Mesendoderm (in vitro differentiated cells): ENCODE measurements around the gene PYGL.
A peak's percentile ranks its signal among the peaks of the same experiment; 100 is the strongest.
"Not testable (repeated sequence)": the region's sequence is repeated elsewhere in the genome, so short reads cannot be mapped to it uniquely, and the experiment has no call there.

Experiments
- DNase-seq: peaks from one replicate; pipeline ENCODE4 v3.0.0; 2013
- H2AK5ac ChIP-seq: 2 replicates; pipeline ENCODE4 v1.6.1; 2013; ENCODE audit warnings: low read length, inconsistent platforms
- H2BK120ac ChIP-seq: 2 replicates; pipeline ENCODE4 v1.6.1; 2013; ENCODE audit warnings: low read depth, mild to moderate bottlenecking, low read length, moderate library complexity, mixed read lengths
- H2BK15ac ChIP-seq: replicated peaks from 2 replicates; pipeline ENCODE4 v1.6.1; 2013; ENCODE audit warnings: low read depth, mild to moderate bottlenecking, moderate library complexity
- H2BK5ac ChIP-seq: 2 replicates; pipeline ENCODE4 v1.6.1; 2013; ENCODE audit warnings: low read length, inconsistent platforms
- H3K18ac ChIP-seq: 2 replicates; pipeline ENCODE4 v1.6.1; 2013; ENCODE audit warnings: mild to moderate bottlenecking, low read length, mixed read lengths
- H3K23ac ChIP-seq: one replicate; pipeline ENCODE4 v1.6.1; 2013; ENCODE audit warnings: low read length
- H3K27ac ChIP-seq: 2 replicates; pipeline ENCODE4 v1.5.1; 2013; ENCODE audit warnings: low read depth, mild to moderate bottlenecking, inconsistent platforms, low read length, moderate library complexity
- H3K27me3 ChIP-seq: 2 replicates; pipeline ENCODE4 v1.6.1; 2013; ENCODE audit warnings: low read length, control low read depth, mild to moderate bottlenecking, inconsistent platforms; ENCODE audit not compliant: insufficient read depth, poor library complexity
- H3K36me3 ChIP-seq: 2 replicates; pipeline ENCODE4 v1.6.1; 2013; ENCODE audit warnings: low read length, inconsistent platforms; ENCODE audit not compliant: control insufficient read depth, insufficient read depth
- H3K4ac ChIP-seq: one replicate; pipeline ENCODE4 v1.6.1; 2013; ENCODE audit warnings: low read depth, mild to moderate bottlenecking, low read length, moderate library complexity
- H3K4me1 ChIP-seq: 2 replicates; pipeline ENCODE4 v1.6.1; 2013; ENCODE audit warnings: low read depth, low read length, inconsistent platforms; ENCODE audit not compliant: control insufficient read depth
- H3K4me2 ChIP-seq: 2 replicates; pipeline ENCODE4 v1.6.1; 2013; ENCODE audit warnings: low read length
- H3K4me3 ChIP-seq: 2 replicates; pipeline ENCODE4 v1.5.1; 2013; ENCODE audit warnings: mild to moderate bottlenecking, low read length
- H3K56ac ChIP-seq: one replicate; pipeline ENCODE4 v1.6.1; 2013; ENCODE audit warnings: low read length
- H3K79me1 ChIP-seq: 2 replicates; pipeline ENCODE4 v1.6.1; 2013; ENCODE audit warnings: low read length, inconsistent platforms
- H3K79me2 ChIP-seq: 2 replicates; pipeline ENCODE4 v1.6.1; 2013; ENCODE audit warnings: mild to moderate bottlenecking, low read length; ENCODE audit not compliant: control insufficient read depth, insufficient read depth
- H3K9ac ChIP-seq: 2 replicates; pipeline ENCODE4 v1.6.1; 2013; ENCODE audit warnings: low read length, inconsistent platforms
- H4K5ac ChIP-seq: one replicate; pipeline ENCODE4 v1.6.1; 2013; ENCODE audit warnings: low read length
- H4K8ac ChIP-seq: one replicate; pipeline ENCODE4 v1.6.1; 2013; ENCODE audit warnings: low read depth, mild to moderate bottlenecking, control low read depth, low read length, moderate library complexity
- whole genome bisulfite sequencing: extraction: QIAGEN DNeasy Blood & Tissue Kit; methylation state at CpG from one replicate; pipeline ENCODE4 v1.1.7; 2013; ENCODE audit warnings: low lambda C conversion rate, missing lambda C conversion rate; ENCODE audit not compliant: insufficient coverage; ENCODE audit errors: extremely low coverage; 5-methylcytosine and 5-hydroxymethylcytosine counted together

The PYGL gene

GRCh38 chr14:50961605-50962221 is 17.4 kb upstream of the PYGL start:
- Histone ChIP-seq H2BK15ac (no peak overlapping the region), H3K36me3 (no peaks in the 10 kb centered on the region), H3K27me3 (no peaks in the 10 kb centered on the region), H2AK5ac (no peak overlapping the region), H4K8ac (no peak overlapping the region), H3K4ac (no peak overlapping the region), H3K56ac (no peak overlapping the region), H4K5ac (no peak overlapping the region), H3K18ac (no peak overlapping the region), H3K27ac (no peak overlapping the region), H3K23ac (no peak overlapping the region), H3K79me1 (no peaks in the 10 kb centered on the region), H2BK120ac (no peak overlapping the region), H3K9ac (no peak overlapping the region), H3K4me1 (no peaks in the 10 kb centered on the region), H3K4me3 (no peak overlapping the region), H3K4me2 (no peak overlapping the region), H2BK5ac (no peak overlapping the region), H3K79me2 (no peaks in the 10 kb centered on the region)
- WGBS, result no CpG with 5 or more reads among the region's 2 CpGs
- no peak for DNase-seq

GRCh38 chr14:50957296-50957695 is 13.0 kb upstream of the PYGL start:
- H4K8ac ChIP-seq, result no peak overlapping the region
- no peaks in the 10 kb centered on the region for H3K79me2 ChIP-seq
- H3K56ac ChIP-seq, result no peak overlapping the region
- H3K4me2 ChIP-seq, result no peak overlapping the region
- no peak overlapping the region for H3K18ac ChIP-seq
- no peak overlapping the region for H3K23ac ChIP-seq
- H2BK5ac ChIP-seq, result no peak overlapping the region
- no peaks in the 10 kb centered on the region for H3K4me1 ChIP-seq
- no peaks in the 10 kb centered on the region for H3K27me3 ChIP-seq
- H3K79me1 ChIP-seq, result no peaks in the 10 kb centered on the region
- no peak overlapping the region for H3K9ac ChIP-seq
- H3K36me3 ChIP-seq, result no peaks in the 10 kb centered on the region
- no peak overlapping the region for H2BK120ac ChIP-seq
- H4K5ac ChIP-seq, result no peak overlapping the region
- H3K27ac ChIP-seq, result no peak overlapping the region
- DNase-seq, result no peak
- H2BK15ac ChIP-seq, result no peak overlapping the region
- no peak overlapping the region for H3K4ac ChIP-seq
- no peak overlapping the region for H2AK5ac ChIP-seq
- no peak overlapping the region for H3K4me3 ChIP-seq
- no CpG with 5 or more reads among the region's 3 CpGs for WGBS

- not testable (repeated sequence) for H3K23ac ChIP-seq, H3K9ac ChIP-seq, H4K5ac ChIP-seq, H3K4ac ChIP-seq, H4K8ac ChIP-seq, H3K18ac ChIP-seq, H3K79me2 ChIP-seq, H3K4me3 ChIP-seq, H3K79me1 ChIP-seq, H2BK120ac ChIP-seq, H3K27ac ChIP-seq, H3K4me2 ChIP-seq, H3K4me1 ChIP-seq, H3K56ac ChIP-seq, DNase-seq, H3K27me3 ChIP-seq, H2BK5ac ChIP-seq, H3K36me3 ChIP-seq, H2BK15ac ChIP-seq, H2AK5ac ChIP-seq
- WGBS, result no CpG with 5 or more reads among the region's 32 CpGs
Observed at GRCh38 chr14:50956421-50956820, 12.1 kb upstream of the PYGL start.

- WGBS, result no CpG with 5 or more reads among the region's 5 CpGs
Observed at GRCh38 chr14:50955373-50956043, 11.2 kb upstream of the PYGL start.

GRCh38 chr14:50954811-50955372 is 10.6 kb upstream of the PYGL start:
- H3K4ac ChIP-seq, result no peak overlapping the region
- H3K56ac ChIP-seq, result no peak overlapping the region
- H2BK120ac ChIP-seq, result no peak overlapping the region
- H3K27ac ChIP-seq, result peak overlapping the region; percentile 77
- no peaks in the 10 kb centered on the region for H3K27me3 ChIP-seq
- H3K4me2 ChIP-seq, result no peak overlapping the region
- no peak overlapping the region for H3K9ac ChIP-seq
- peak; percentile 65 for DNase-seq
- H3K79me1 ChIP-seq, result no peaks in the 10 kb centered on the region
- no peak overlapping the region for H4K8ac ChIP-seq
- no peaks in the 10 kb centered on the region for H3K4me1 ChIP-seq
- no peak overlapping the region for H2AK5ac ChIP-seq
- no peak overlapping the region for H2BK15ac ChIP-seq
- H3K18ac ChIP-seq, result no peak overlapping the region
- H3K79me2 ChIP-seq, result no peaks in the 10 kb centered on the region
- WGBS, result no CpG with 5 or more reads among the region's 1 CpG
- H3K36me3 ChIP-seq, result no peaks in the 10 kb centered on the region
- no peak overlapping the region for H3K23ac ChIP-seq
- H2BK5ac ChIP-seq, result no peak overlapping the region
- H4K5ac ChIP-seq, result no peak overlapping the region
- no peak overlapping the region for H3K4me3 ChIP-seq

More at GRCh38 chr14:50955373-50956043, 11.2 kb upstream of the PYGL start:
- no peak overlapping the region for H3K23ac ChIP-seq
- H3K4ac ChIP-seq, result no peak overlapping the region
- no peaks in the 10 kb centered on the region for H3K79me1 ChIP-seq
- no peak overlapping the region for H2BK120ac ChIP-seq
- H3K79me2 ChIP-seq, result no peaks in the 10 kb centered on the region
- no peak overlapping the region for H4K5ac ChIP-seq
- no peak overlapping the region for H4K8ac ChIP-seq
- no peak overlapping the region for H2AK5ac ChIP-seq
- peak; percentile 98 for DNase-seq
- H3K9ac ChIP-seq, result no peak overlapping the region
- H3K36me3 ChIP-seq, result no peaks in the 10 kb centered on the region
- no peak overlapping the region for H3K4me3 ChIP-seq
- H3K56ac ChIP-seq, result no peak overlapping the region
- no peak overlapping the region for H3K18ac ChIP-seq
- H2BK5ac ChIP-seq, result no peak overlapping the region
- H3K27ac ChIP-seq, result peak overlapping the region; percentile 77
- no peaks in the 10 kb centered on the region for H3K27me3 ChIP-seq
- H3K4me2 ChIP-seq, result no peak overlapping the region
- H3K4me1 ChIP-seq, result no peaks in the 10 kb centered on the region
- no peak overlapping the region for H2BK15ac ChIP-seq
